Thyroid gland (tissue), 4 donors: ENCODE data around the gene MAGOH.

Source experiments
- CTCF ChIP-seq, 6 experiments: fragments of 200-600 bp in 3 of 6; fragments of 450-650 bp in 3 of 6; sonication (generic) in 3 of 6; IDR thresholded peaks; one replicate each; pipeline ENCODE4 v1.5.1; 2016 to 2019; ENCODE audit warnings: antibody characterized with exemption in 6 of 6, mild to moderate bottlenecking in 2 of 6, inconsistent platforms in 1 of 6, moderate library complexity in 1 of 6
- POLR2A ChIP-seq, 2 donors: fragments of 450-650 bp; IDR thresholded peaks; one replicate each; pipeline ENCODE4 v1.6.1; 2017; ENCODE audit warnings: antibody characterized with exemption in 2 of 2, mild to moderate bottlenecking in 2 of 2, moderate library complexity in 1 of 2

- TF ChIP-seq POLR2A (IDR thresholded peaks at IDR 0.05) (no peak), CTCF (IDR thresholded peaks at IDR 0.05) (no peak)
Observed at GRCh38 chr1:53276902-53277281, 38.6 kb upstream of the MAGOH start.
